H1 (cell line): ENCODE measurements around the gene ZFAND3. TPM values are rescaled to one million over a fixed set of nuclear protein-coding genes. Genes with fewer than 3 reads are reported as not detected.

Experiments
- CTCF ChIA-PET: fragments of 300-600 bp; sonication (Branson Sonifier 250); formaldehyde crosslinking; loops from one replicate; lab custom pipeline; 2021; ENCODE audit not compliant: partially characterized antibody; lab: Charles Lee
- POLR2A ChIA-PET: fragments of 300-600 bp; sonication (Branson Sonifier 250); formaldehyde crosslinking; loops from one replicate; lab custom pipeline; 2021; ENCODE audit warnings: inconsistent platforms; ENCODE audit not compliant: partially characterized antibody; lab: Charles Lee
- DNase-seq, 2 experiments: peaks; one replicate each; pipeline versions ENCODE4 v3.0.0 to v3.0.0-alpha.2; 2010 to 2022; ENCODE audit warnings: low spot score in 2 of 2, low read depth in 1 of 2, mixed read lengths in 1 of 2
- FAIRE-seq: peaks from 2 replicates; lab custom pipeline; 2011; peaks lifted over from hg19 to GRCh38; lab: Jason Lieb, UNC
- H2AFZ ChIP-seq: 2 replicates; pipeline ENCODE4 v1.8.1; 2012; ENCODE audit warnings: low read length, inconsistent platforms
- H2AK5ac ChIP-seq: 2 replicates; pipeline ENCODE4 v1.6.1; 2013; ENCODE audit warnings: low read depth, low read length
- H2BK120ac ChIP-seq: replicated peaks from 2 replicates; pipeline ENCODE3; 2013; ENCODE audit warnings: low read depth, low read length, inconsistent platforms
- H2BK12ac ChIP-seq: 2 replicates; pipeline ENCODE4 v1.6.1; 2013; ENCODE audit warnings: low read depth, low read length
- H2BK15ac ChIP-seq: 2 replicates; pipeline ENCODE4 v1.6.1; 2013; ENCODE audit warnings: low read length
- H2BK20ac ChIP-seq: 2 replicates; pipeline ENCODE4 v1.6.1; 2013; ENCODE audit warnings: low read length
- H2BK5ac ChIP-seq: 2 replicates; pipeline ENCODE4 v1.6.1; 2013; ENCODE audit warnings: low read depth, low read length
- H3K14ac ChIP-seq: 2 replicates; pipeline ENCODE4 v1.6.1; 2013; ENCODE audit warnings: inconsistent platforms; ENCODE audit not compliant: insufficient read length
- H3K18ac ChIP-seq: 2 replicates; pipeline ENCODE4 v1.6.1; 2013; ENCODE audit warnings: low read length; ENCODE audit errors: extremely low read depth
- H3K23ac ChIP-seq: 2 replicates; pipeline ENCODE4 v1.6.1; 2013; ENCODE audit warnings: inconsistent platforms; ENCODE audit not compliant: insufficient read length
- H3K23me2 ChIP-seq: 2 replicates; pipeline ENCODE4 v1.6.1; 2013; ENCODE audit warnings: low read depth, low read length
- H3K27ac ChIP-seq: 2 replicates; pipeline ENCODE4 v1.6.1; 2011; ENCODE audit warnings: low read depth, low read length, inconsistent platforms
- H3K27me3 ChIP-seq, 4 experiments: replicated peaks in 1 of 4; 1 replicate in 1 of 4; 2 replicates in 3 of 4; pipeline versions ENCODE4 v1.6.1 to v1.8.1; 2011 to 2013; ENCODE audit warnings: low read length in 3 of 4, mild to moderate bottlenecking in 3 of 4, inconsistent platforms in 2 of 4, mixed read lengths in 2 of 4, moderate library complexity in 1 of 4; ENCODE audit not compliant: control insufficient read depth in 3 of 4, insufficient read depth in 3 of 4; ENCODE audit errors: extremely low read depth in 1 of 4
- H3K36me3 ChIP-seq, 4 experiments: 2 replicates each; pipeline versions ENCODE4 v1.6.1 to v1.8.1; 2011 to 2013; ENCODE audit warnings: mild to moderate bottlenecking in 4 of 4, low read length in 3 of 4, moderate library complexity in 2 of 4, control low read depth in 1 of 4, inconsistent platforms in 1 of 4; ENCODE audit not compliant: insufficient read depth in 4 of 4, control insufficient read depth in 2 of 4
- H3K4ac ChIP-seq: replicated peaks from 2 replicates; pipeline ENCODE3; 2013; ENCODE audit warnings: low read length, low read depth, mixed read lengths, inconsistent platforms; ENCODE audit not compliant: insufficient read length
- H3K4me1 ChIP-seq, 4 experiments: replicated peaks in 1 of 4; 1 replicate in 1 of 4; 2 replicates in 3 of 4; pipeline versions ENCODE4 v1.6.1 to v1.8.1; 2011 to 2013; ENCODE audit warnings: low read length in 3 of 4, inconsistent platforms in 2 of 4, mixed read lengths in 1 of 4; ENCODE audit not compliant: insufficient read depth in 4 of 4, control insufficient read depth in 3 of 4
- H3K4me2 ChIP-seq, 2 experiments: 2 replicates each; pipeline versions ENCODE4 v1.6.1 to v1.8.1; 2011 to 2013; ENCODE audit warnings: low read depth in 2 of 2, low read length in 2 of 2, control low read depth in 1 of 2, inconsistent platforms in 1 of 2, mild to moderate bottlenecking in 1 of 2; ENCODE audit not compliant: insufficient read depth in 1 of 2
- H3K4me3 ChIP-seq, 4 experiments: fragments of 200-600, 300-600 bp in 1 of 4; sonication (generic), shearing (Covaris generic), sonication (Bioruptor Twin) in 1 of 4; 2 replicates each; pipeline versions ENCODE4 v1.5.1 to v1.8.1; 2011 to 2016; ENCODE audit warnings: low read length in 4 of 4, low read depth in 3 of 4, control low read depth in 2 of 4, inconsistent platforms in 2 of 4, mild to moderate bottlenecking in 2 of 4, mixed read lengths in 1 of 4, moderate library complexity in 1 of 4; ENCODE audit not compliant: insufficient read depth in 2 of 4; ENCODE audit errors: extremely low read depth in 1 of 4
- H3K56ac ChIP-seq: replicated peaks from 2 replicates; pipeline ENCODE3; 2013; ENCODE audit warnings: low read depth, mild to moderate bottlenecking, mixed read lengths, low read length, inconsistent platforms; ENCODE audit not compliant: insufficient read length
- H3K79me1 ChIP-seq: 2 replicates; pipeline ENCODE4 v1.6.1; 2013; ENCODE audit warnings: low read depth, low read length, control low read depth
- H3K79me2 ChIP-seq, 2 experiments: 2 replicates each; pipeline versions ENCODE4 v1.6.1 to v1.8.1; 2012 to 2013; ENCODE audit warnings: low read length in 2 of 2, mild to moderate bottlenecking in 2 of 2, inconsistent platforms in 1 of 2; ENCODE audit not compliant: insufficient read depth in 2 of 2, control insufficient read depth in 1 of 2
- H3K9ac ChIP-seq, 4 experiments: replicated peaks in 1 of 4; 1 replicate in 1 of 4; 2 replicates in 3 of 4; pipeline versions ENCODE4 v1.6.1 to v1.8.1; 2011 to 2013; ENCODE audit warnings: low read depth in 3 of 4, low read length in 3 of 4, control low read depth in 2 of 4, mild to moderate bottlenecking in 2 of 4, moderate library complexity in 2 of 4, inconsistent platforms in 1 of 4; ENCODE audit errors: extremely low read depth in 1 of 4
- H3K9me3 ChIP-seq, 2 experiments: 2 replicates each; pipeline versions ENCODE4 v1.6.1 to v1.8.1; 2012 to 2013; ENCODE audit warnings: mild to moderate bottlenecking in 2 of 2, moderate library complexity in 2 of 2, control low read depth in 1 of 2, inconsistent platforms in 1 of 2, low read depth in 1 of 2, low read length in 1 of 2, mixed read lengths in 1 of 2; ENCODE audit not compliant: insufficient read depth in 2 of 2
- H4K20me1 ChIP-seq, 2 experiments: replicated peaks in 1 of 2; 2 replicates each; pipeline versions ENCODE3 to v1.8.1; 2011 to 2013; ENCODE audit warnings: inconsistent platforms in 2 of 2, low read length in 2 of 2, mild to moderate bottlenecking in 1 of 2; ENCODE audit not compliant: insufficient read depth in 2 of 2, control insufficient read depth in 1 of 2
- H4K5ac ChIP-seq: 2 replicates; pipeline ENCODE4 v1.6.1; 2013; ENCODE audit warnings: low read length, low read depth, mixed read lengths, inconsistent platforms; ENCODE audit not compliant: insufficient read length
- H4K8ac ChIP-seq: 2 replicates; pipeline ENCODE4 v1.8.0; 2013; ENCODE audit warnings: mild to moderate bottlenecking, moderate library complexity, low read length, inconsistent platforms; ENCODE audit not compliant: insufficient read depth; ENCODE audit errors: extremely low read depth
- H4K91ac ChIP-seq: replicated peaks from 2 replicates; pipeline ENCODE3; 2013; ENCODE audit warnings: low read length, mixed read lengths, inconsistent platforms; ENCODE audit not compliant: insufficient read length
- FOSL1 ChIP-seq: IDR thresholded peaks from 2 replicates; pipeline ENCODE4 v1.6.1; 2011; ENCODE audit warnings: mild to moderate bottlenecking, low read depth, low read length, moderate library complexity; ENCODE audit not compliant: insufficient read depth
- GTF2F1 ChIP-seq: IDR thresholded peaks from 2 replicates; pipeline ENCODE4 v1.6.1; 2012; ENCODE audit warnings: low read depth, low read length, improper control_type of control experiment, borderline replicate concordance
- JUN ChIP-seq: IDR thresholded peaks from 2 replicates; pipeline ENCODE4 v1.6.1; 2011; ENCODE audit warnings: low read depth, mild to moderate bottlenecking, improper control_type of control experiment, low read length
- KDM4A ChIP-seq: IDR thresholded peaks from one replicate; pipeline ENCODE4 v1.7.1; 2012; ENCODE audit warnings: low read depth, mild to moderate bottlenecking, moderate library complexity, low read length, inconsistent platforms; ENCODE audit not compliant: severe bottlenecking
- MAFK ChIP-seq: IDR thresholded peaks from 2 replicates; pipeline ENCODE4 v1.6.1; 2012; ENCODE audit warnings: low read depth, mild to moderate bottlenecking, improper control_type of control experiment, low read length
- RFX5 ChIP-seq: IDR thresholded peaks from 2 replicates; pipeline ENCODE4 v1.6.1; 2011; ENCODE audit warnings: low read depth, low read length, improper control_type of control experiment, borderline replicate concordance
- SIRT6 ChIP-seq: IDR thresholded peaks from one replicate; pipeline ENCODE4 v1.7.1; 2012; ENCODE audit warnings: low read length, inconsistent platforms
- SP2 ChIP-seq: IDR thresholded peaks from 2 replicates; pipeline ENCODE4 v1.6.1; 2012; ENCODE audit warnings: mild to moderate bottlenecking, low read length, inconsistent platforms
- SP4 ChIP-seq: IDR thresholded peaks from 2 replicates; pipeline ENCODE4 v1.6.1; 2012; ENCODE audit warnings: low read length, inconsistent platforms
- WGBS, 2 experiments: shearing (Covaris generic) in 1 of 2; methylation state at CpG; one replicate each; pipeline versions ENCODE4 v1.1.6 to v1.1.7; 2013 to 2015; ENCODE audit warnings: low lambda C conversion rate in 2 of 2, mixed read lengths in 2 of 2, inconsistent platforms in 1 of 2, low coverage in 1 of 2, missing lambda C conversion rate in 1 of 2; ENCODE audit not compliant: insufficient replicate concordance in 2 of 2, insufficient coverage in 1 of 2, insufficient read length in 1 of 2; ENCODE audit errors: extremely low coverage in 1 of 2, missing lambda C conversion rate in 1 of 2; 5-methylcytosine and 5-hydroxymethylcytosine counted together
- polyA plus RNA-seq, 7 experiments: library from polyadenylated mRNA; depleted of rRNA in 3 of 7; stranded (reverse) in 5 of 7; unstranded in 2 of 7; fragments of >200 nt in 5 of 7; fragments of 200-250 nt in 2 of 7; gene quantifications; 1 replicate in 5 of 7; 2 replicates in 1 of 7; 4 replicates in 1 of 7; pipeline versions ENCODE4 v1.2.1 to v1.2.3, GENCODE V29; 2011 to 2013; ENCODE audit warnings: missing spikeins in 2 of 7, mixed read lengths in 2 of 7
- total RNA-seq: library from RNA; stranded (reverse); fragmentation: NEBNext Ultra II Directional; extraction: Animal tissue kit (Norgen Biotek cat#: 25700); gene quantifications from 2 replicates; pipeline ENCODE4 v1.2.1, GENCODE V29; 2021
- TF ChIP-seq, protein P1 (sequence below): IDR thresholded peaks from 2 replicates; pipeline ENCODE4 v1.6.1; 2011; ENCODE audit warnings: low read length, improper control_type of control experiment

Gene ZFAND3
- total and polyA plus RNA-seq, 2 of the 8 experiments (the other 6 are each of a cell fraction or from before 2014, with no cell fraction given): 13.0 to 51.3 TPM

DNA sequence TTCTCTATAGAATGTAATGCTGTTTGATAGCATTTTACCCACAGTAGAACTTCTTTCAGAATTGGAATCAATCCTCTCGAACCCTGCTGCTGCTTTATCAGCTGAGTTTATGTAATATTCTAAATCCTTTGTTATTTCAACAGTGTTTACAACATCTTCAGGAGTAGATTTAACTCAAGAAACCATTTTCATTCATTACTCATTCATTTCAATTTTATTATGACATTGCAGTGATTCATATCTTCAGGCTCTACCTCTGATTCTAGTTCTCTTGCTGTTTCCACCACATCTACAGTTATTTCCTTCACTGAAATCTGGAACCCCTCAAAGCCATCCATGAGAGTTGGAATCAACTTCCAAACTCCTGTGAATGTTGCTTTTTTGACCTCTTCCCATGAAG, 93.7 kb downstream of the ZFAND3 start:
- CTCF ChIA-PET: interaction anchor here (0.6 kb wide), 1 partner anchor 54 kb away, joined by 4 read pairs; no protein-coding TSS in a partner anchor
- peaks cover 0 to 2% of the 10 kb centered on the region in 2 experiments for H4K20me1 ChIP-seq

More for the DNA sequence above, 93.7 kb downstream of the ZFAND3 start:
- Histone ChIP-seq H4K8ac (no peak overlapping the region), H4K5ac (no peak overlapping the region), H3K4me2 (no peak overlapping the region), H2BK120ac (no peak overlapping the region), H3K56ac (no peak overlapping the region), H2BK20ac (no peak overlapping the region), H3K23me2 (no peaks in the 10 kb centered on the region), H2AK5ac (no peak overlapping the region), H3K27me3 (no peaks in the 10 kb centered on the region), H3K27ac (no peak overlapping the region), H2BK12ac (no peak overlapping the region), H3K4me1 (peaks cover 0 to 5% (median 0%) of the 10 kb centered on the region in 4 experiments; a peak in 2 of 7 replicates), H3K4ac (no peak overlapping the region), H2BK15ac (no peak overlapping the region), H3K4me3 (no peak overlapping the region), H3K9me3 (no peaks in the 10 kb centered on the region), H3K23ac (no peak overlapping the region), H2AFZ (no peak overlapping the region), H4K91ac (no peak overlapping the region), H3K36me3 (no peaks in the 10 kb centered on the region), H2BK5ac (no peak overlapping the region), H3K9ac (no peak overlapping the region), H3K79me2 (peaks cover 0 to 57% of the 10 kb centered on the region in 2 experiments; a peak in 3 of 4 replicates), H3K14ac (no peak overlapping the region), H3K18ac (no peak overlapping the region), H3K79me1 (no peaks in the 10 kb centered on the region)
- DNase-seq (no peak), FAIRE-seq (no peak)
- POLR2A ChIA-PET: no interaction called here
- TF ChIP-seq SP4 (no peak), FOSL1 (no peak), GTF2F1 (no peak), JUN (no peak), SIRT6 (no peak), RFX5 (no peak), KDM4A (no peak), SP2 (no peak), MAFK (no peak)
- TF ChIP-seq, protein P1, sequence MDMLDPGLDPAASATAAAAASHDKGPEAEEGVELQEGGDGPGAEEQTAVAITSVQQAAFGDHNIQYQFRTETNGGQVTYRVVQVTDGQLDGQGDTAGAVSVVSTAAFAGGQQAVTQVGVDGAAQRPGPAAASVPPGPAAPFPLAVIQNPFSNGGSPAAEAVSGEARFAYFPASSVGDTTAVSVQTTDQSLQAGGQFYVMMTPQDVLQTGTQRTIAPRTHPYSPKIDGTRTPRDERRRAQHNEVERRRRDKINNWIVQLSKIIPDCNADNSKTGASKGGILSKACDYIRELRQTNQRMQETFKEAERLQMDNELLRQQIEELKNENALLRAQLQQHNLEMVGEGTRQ: no peak
- 95% methylated on average over 1 of the region's 1 CpG; no CpG with 5 or more reads in 1 of the 2 experiments for WGBS, 2 experiments
